Naive thymus-derived CD8-positive, alpha-beta T cell (primary cell): Measurements from ENCODE around the gene ZBED4. TPM values are rescaled to one million over a fixed set of nuclear protein-coding genes. Genes with fewer than 3 reads are reported as not detected.

Experiments
- ATAC-seq, 2 donors: fragments of 150-1000 bp; cut with Tn5 transposase in 1 of 2; sonication (Bioruptor Pico), chemical (Tn5 transposase) in 1 of 2; 1 replicate in 1 of 2; 2 replicates in 1 of 2; pipeline ENCODE4 v1.10.0; 2021; ENCODE audit warnings: mild to moderate bottlenecking in 2 of 2, moderate library complexity in 2 of 2
- POLR2A ChIA-PET: fragments of 350-600 bp; sonication (Branson Sonifier 250); formaldehyde crosslinking; loops from one replicate; lab custom pipeline; 2021; ENCODE audit warnings: antibody characterized with exemption; lab: Charles Lee
- DNase-seq, 10 donors: peaks; one replicate each; pipeline versions ENCODE4 v3.0.0 to v3.0.0-alpha.2; 2020 to 2022
- H3K27ac Mint-ChIP-seq, 10 donors: one replicate each; pipeline ENCODE4 v1.8.0; 2020 to 2022; ENCODE audit warnings: mild to moderate bottlenecking in 10 of 10, mixed read lengths in 10 of 10, moderate library complexity in 4 of 10, inconsistent platforms in 1 of 10
- H3K27me3 Mint-ChIP-seq, 5 donors: one replicate each; pipeline ENCODE4 v1.8.0; 2021 to 2022; ENCODE audit warnings: mixed read lengths in 5 of 5
- H3K36me3 Mint-ChIP-seq, 3 donors: one replicate each; pipeline ENCODE4 v1.8.0; 2020 to 2022; ENCODE audit warnings: mixed read lengths in 3 of 3, mild to moderate bottlenecking in 2 of 3, inconsistent platforms in 1 of 3
- H3K4me1 Mint-ChIP-seq, 4 donors: one replicate each; pipeline ENCODE4 v1.8.0; 2021 to 2022; ENCODE audit warnings: mixed read lengths in 4 of 4
- H3K4me3 Mint-ChIP-seq, 10 donors: one replicate each; pipeline ENCODE4 v1.8.0; 2020 to 2022; ENCODE audit warnings: mild to moderate bottlenecking in 10 of 10, mixed read lengths in 10 of 10, moderate library complexity in 6 of 10, inconsistent platforms in 1 of 10
- H3K9me3 Mint-ChIP-seq, 9 donors: one replicate each; pipeline ENCODE4 v1.8.0; 2020 to 2022; ENCODE audit warnings: mixed read lengths in 9 of 9, mild to moderate bottlenecking in 3 of 9, inconsistent platforms in 1 of 9, moderate library complexity in 1 of 9
- polyA plus RNA-seq, 3 donors: library from polyadenylated mRNA; unstranded; fragments of 300-500 nt; fragmentation: Illumina TruSeq; gene quantifications; one replicate each; pipeline ENCODE4 v1.2.3, GENCODE V29; 2021
- total RNA-seq, 8 experiments: library from RNA in 2 of 8; stranded (reverse) in 2 of 8; gene quantifications; one replicate each; pipeline ENCODE4 v1.2.3 and lab custom pipeline; 2021 to 2026

ZBED4 gene
- total and polyA plus RNA-seq, 5 experiments from 2014 or later: 5.5 to 18.1 (median 11.4) TPM

DNA sequence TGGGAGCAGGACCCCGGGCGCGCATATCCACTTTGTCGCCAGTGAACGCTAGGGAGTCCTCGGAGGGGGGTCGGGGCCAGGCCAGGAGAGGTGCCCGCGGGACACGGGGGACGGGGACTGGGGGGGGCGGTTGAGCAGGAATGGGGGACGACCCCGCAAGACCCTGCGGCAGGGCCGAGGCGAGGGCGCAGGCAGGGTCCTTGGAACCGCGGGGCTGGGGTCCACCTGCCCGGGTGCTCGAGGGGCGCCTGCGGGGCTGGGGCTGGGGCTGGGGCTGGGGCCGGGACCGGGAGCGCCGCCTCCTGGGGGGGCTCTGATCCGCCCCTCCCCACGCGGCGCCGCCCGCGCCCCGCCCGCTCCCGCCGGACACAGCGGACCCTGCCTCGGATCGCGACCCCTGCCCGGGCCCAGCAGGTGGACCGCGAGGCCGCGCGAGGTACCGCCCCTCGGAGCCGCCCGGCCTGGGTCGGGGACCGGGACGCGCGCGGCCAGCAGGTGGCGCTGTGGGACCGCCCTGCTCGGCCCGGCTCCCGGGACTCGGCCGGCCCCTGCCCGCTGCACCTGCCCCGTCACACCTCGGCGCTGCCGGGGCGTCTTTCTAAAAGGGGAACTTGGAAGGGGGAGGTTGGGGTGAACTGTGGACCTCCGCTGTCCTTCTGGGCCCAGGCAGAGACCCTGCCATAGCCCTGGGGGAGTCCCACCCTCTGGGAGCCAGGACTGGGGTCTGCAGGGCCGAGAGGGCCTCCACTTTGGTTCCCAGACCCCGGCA lies 75.8 kb downstream of the ZBED4 start:
- POLR2A ChIA-PET: interaction anchor here (0.9 to 1.9 kb wide), 4 partner anchors 30 to 162 kb away, joined by 4 to 10 read pairs (median 4); no protein-coding TSS in a partner anchor
- Mint-ChIP-seq H3K4me3 (peak overlapping the region in 1 of 10 donors; percentile 37), H3K27me3 (no peaks in the 10 kb centered on the region), H3K36me3 (peaks cover 0 to 2% (median 0%) of the 10 kb centered on the region in 3 donors), H3K4me1 (peaks cover 15 to 54% (median 48%) of the 10 kb centered on the region in 4 donors), H3K27ac (peak overlapping the region in 4 of 10 donors; percentile 31 to 70 (median 51)), H3K9me3 (no peaks in the 10 kb centered on the region)
- ATAC-seq (peak; percentile 42 to 63), DNase-seq (peak; percentile 52 to 90 (median 78))

DNA sequence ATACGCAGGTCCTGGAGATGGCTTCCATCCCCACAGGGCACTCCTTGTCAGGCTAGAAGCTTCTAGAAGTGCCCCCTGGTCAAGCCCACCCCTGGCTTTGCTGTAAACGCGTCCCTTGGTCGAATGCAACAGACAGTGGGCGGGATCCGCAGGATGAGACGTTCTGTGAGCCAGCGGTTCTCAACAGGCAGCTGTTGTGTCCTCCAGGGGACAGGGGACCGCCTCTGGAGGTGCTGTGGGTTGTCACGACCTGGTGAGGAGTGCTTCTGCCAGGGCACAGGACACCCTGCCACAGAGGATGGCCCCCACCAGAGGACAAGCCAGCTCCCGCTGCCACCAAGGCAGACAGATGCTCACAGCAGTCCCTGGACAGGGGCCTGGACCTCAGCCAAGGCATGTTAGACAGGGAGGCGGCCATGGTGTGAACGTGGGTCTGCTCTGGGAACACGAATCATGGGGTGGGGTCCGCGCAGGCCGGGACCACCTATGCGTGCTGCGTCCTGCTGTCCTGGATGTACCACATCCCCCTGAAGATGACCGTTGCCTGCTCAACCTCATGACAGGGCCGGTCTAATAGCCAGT lies 76.4 kb downstream of the ZBED4 start:
- H3K4me1 Mint-ChIP-seq: peaks cover 15 to 53% (median 46%) of the 10 kb centered on the region in 4 donors
- peak overlapping the region in 6 of 10 donors; percentile 31 to 67 (median 52) for H3K27ac Mint-ChIP-seq
- no peaks in the 10 kb centered on the region for H3K9me3 Mint-ChIP-seq
- peaks cover 0 to 2% (median 0%) of the 10 kb centered on the region in 3 donors for H3K36me3 Mint-ChIP-seq
- no peak for ATAC-seq
- POLR2A ChIA-PET: interaction anchor here (0.9 to 1.9 kb wide), 7 partner anchors 29 to 163 kb away, joined by 4 to 10 read pairs (median 5); no protein-coding TSS in a partner anchor
- no peak for DNase-seq
- H3K27me3 Mint-ChIP-seq: no peaks in the 10 kb centered on the region
- H3K4me3 Mint-ChIP-seq: peak overlapping the region in 5 of 10 donors; percentile 22 to 60 (median 36)

DNA sequence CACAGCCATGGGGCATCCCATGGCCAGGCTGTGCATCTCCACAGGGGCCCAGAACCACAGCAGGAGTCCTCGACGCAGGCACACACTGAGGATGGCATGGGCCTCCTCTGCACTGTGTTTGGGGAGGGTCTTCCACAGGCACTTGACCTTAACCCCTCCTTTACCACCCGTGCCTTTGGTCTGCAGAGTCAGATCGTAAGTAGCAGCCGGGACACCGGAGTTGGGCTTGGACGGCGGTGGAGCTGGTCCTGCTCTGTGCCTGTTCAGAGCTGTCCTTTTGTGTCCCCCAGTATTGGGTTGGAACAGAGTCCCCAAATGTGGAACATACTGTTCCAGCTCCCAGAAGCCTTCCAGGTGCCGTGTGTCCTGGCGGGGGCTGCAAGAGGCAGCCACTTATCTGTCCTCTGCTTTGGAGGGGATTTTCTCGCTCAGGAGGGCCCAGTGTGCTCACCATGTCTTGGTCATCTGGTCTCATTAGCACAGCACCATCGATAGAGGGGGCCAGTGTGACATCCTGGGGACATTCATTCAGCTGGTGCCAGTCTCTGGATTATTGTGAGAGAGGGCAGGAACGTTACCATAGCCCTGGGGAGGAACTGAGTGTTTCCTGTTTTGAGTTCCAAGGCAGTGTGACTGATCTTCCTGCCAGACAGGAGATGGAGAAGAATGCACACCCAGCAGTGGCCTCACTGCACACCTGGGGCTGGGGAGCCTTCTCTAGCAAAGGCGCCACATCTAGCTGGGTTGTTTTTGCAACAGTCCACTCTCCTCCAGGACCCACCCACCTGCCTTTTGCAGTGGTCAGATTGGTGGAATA lies 77.2 kb downstream of the ZBED4 start:
- no peaks in the 10 kb centered on the region for H3K36me3 Mint-ChIP-seq
- H3K27ac Mint-ChIP-seq: peak overlapping the region; percentile 51 to 88 (median 78)
- H3K9me3 Mint-ChIP-seq: no peaks in the 10 kb centered on the region
- POLR2A ChIA-PET: interaction anchor here (0.6 to 1.9 kb wide), 12 partner anchors 13 to 308 kb away, joined by 3 to 10 read pairs (median 4); partner anchors contain the start of gene PIM3
- no peaks in the 10 kb centered on the region for H3K27me3 Mint-ChIP-seq
- ATAC-seq: peak in 1 of 2 donors; percentile 6
- peak in 3 of 10 donors; percentile 18 to 40 (median 34) for DNase-seq
- peaks cover 8 to 46% (median 39%) of the 10 kb centered on the region in 4 donors for H3K4me1 Mint-ChIP-seq
- H3K4me3 Mint-ChIP-seq: peak overlapping the region; percentile 13 to 60 (median 41)

DNA sequence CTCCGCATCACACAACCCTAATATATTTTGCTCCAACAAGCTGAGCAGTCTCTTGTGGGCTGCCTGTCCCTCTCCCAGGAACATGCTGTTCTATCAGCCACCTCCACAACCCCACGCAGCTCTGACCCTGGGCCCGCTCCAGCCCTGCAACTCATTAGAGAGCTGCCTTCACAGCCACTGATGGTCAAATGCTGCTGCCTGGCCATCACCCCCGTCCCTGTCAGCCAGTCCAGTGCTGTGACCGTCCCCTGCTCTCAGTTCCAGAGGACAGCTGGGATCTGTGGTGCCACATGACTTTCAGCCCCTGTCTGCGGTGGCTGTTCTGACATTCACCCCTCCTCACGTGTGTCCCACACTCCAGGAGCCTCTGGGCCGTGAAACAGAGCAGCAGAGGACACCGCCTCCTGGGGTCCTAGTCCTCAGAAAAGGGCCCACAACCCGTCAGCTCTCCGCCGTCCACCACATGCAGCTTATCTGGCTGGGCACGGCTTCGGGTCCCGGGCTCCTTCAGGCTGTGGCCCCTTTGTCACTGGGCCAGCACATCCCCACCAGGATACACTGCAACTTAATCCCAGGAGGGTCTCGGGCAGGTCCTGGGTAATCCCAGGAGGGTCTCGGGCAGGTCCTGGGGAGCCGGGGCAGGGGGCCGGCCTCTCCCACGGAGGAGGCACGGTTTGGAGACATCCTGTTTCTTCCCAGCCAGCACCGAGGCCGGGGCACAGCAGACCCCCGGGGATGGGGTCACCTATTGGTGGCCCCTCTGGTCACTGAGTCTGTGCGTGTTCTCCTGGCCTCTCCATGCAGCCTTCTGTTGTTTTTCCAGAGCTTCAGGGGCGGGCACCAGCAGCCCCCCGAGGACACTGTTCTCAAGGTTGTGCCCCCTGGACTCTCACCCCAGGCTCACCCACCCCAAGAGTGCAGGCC lies 79.9 kb downstream of the ZBED4 start:
- no peak for ATAC-seq
- peak overlapping the region; percentile 64 to 94 (median 89) for H3K27ac Mint-ChIP-seq
- H3K9me3 Mint-ChIP-seq: no peaks in the 10 kb centered on the region
- no peaks in the 10 kb centered on the region for H3K36me3 Mint-ChIP-seq
- peaks cover 3 to 40% (median 33%) of the 10 kb centered on the region in 4 donors for H3K4me1 Mint-ChIP-seq
- peak overlapping the region in 9 of 10 donors; percentile 20 to 76 (median 36) for H3K4me3 Mint-ChIP-seq
- POLR2A ChIA-PET: interaction anchor here (1.0 to 2.0 kb wide), 5 partner anchors 10 to 61 kb away, joined by 3 to 14 read pairs (median 4); partner anchors contain the start of genes ALG12, CRELD2 and PIM3
- no peaks in the 10 kb centered on the region for H3K27me3 Mint-ChIP-seq
- no peak for DNase-seq

DNA sequence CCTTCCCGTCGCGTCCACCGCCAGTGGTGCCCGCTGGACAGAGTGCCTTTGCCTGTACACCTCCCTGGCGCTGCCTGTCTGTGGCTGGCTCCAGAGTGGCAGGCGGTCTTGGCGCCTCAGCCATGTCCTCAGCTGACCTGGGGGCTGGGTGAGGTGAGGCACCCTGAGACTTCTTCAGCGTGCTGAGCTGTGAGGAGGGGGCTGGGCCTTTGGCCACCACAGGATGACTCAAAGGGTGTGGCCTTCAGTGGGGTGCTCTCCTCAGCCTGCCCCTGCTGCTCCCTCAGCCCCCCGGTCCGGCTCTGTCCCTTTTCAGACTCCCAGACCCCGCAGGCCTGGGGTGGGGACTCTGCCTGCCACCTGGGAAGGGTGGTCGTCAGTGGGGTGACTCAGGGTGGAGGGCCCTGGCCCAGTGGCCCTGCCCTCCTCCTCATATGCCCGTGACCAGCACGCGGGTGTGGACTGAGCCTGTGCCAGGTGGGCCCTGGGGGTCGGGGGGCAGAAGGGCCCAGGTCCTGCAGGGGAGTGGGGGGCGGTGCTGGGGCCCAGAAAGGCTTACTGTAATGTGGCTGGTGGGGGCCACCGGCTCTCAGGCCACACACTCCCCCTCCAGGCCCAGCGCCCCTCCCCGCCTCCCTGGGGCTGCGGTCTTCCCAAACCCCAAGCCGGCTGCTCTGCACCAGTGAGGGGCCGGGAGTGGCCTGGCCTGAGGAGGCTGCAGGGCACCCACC lies 80.7 kb downstream of the ZBED4 start:
- H3K9me3 Mint-ChIP-seq: no peaks in the 10 kb centered on the region

DNA sequence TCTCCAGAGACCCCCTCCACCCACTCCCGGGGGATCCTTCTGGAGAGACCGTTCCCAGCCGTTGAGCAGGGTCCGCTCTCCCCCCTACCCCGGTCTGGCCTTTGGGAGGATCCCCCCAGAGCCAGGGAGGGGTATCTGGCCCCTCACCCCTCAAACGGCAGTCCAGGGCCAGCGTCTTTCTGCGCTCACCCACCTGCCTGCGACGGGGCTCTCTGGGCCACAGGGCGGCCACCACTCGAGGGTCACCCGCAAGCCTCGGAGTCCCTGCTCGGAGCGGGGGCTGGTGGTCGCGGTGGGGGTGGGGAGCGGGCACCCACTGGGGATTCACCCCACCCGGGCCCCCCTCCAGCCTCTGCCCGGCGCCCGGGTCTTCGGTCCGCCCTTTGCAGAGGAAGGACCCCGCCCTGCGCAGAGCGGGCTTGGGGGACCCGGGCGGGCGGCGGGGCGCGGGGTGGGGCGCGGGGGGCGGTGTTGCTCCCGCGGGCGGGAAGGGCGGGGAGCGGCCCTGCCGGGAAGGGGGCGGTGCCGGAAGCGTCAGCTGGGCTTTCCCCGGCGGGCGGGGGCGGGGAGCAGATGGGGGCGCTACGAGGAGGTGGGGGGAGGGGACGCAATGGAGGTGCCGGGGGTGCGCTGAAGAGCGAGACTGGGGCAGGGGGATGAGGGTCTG lies 81.4 kb downstream of the ZBED4 start:
- Mint-ChIP-seq H3K36me3 (no peaks in the 10 kb centered on the region), H3K4me3 (peak overlapping the region in 5 of 10 donors; percentile 18 to 60 (median 41)), H3K4me1 (peaks cover 3 to 38% (median 32%) of the 10 kb centered on the region in 4 donors), H3K9me3 (no peaks in the 10 kb centered on the region), H3K27me3 (no peaks in the 10 kb centered on the region), H3K27ac (peak overlapping the region in 4 of 10 donors; percentile 40 to 69 (median 54))
- POLR2A ChIA-PET: interaction anchor here (0.6 to 5.3 kb wide), 4 partner anchors 10 to 36 kb away, joined by 3 to 74 read pairs (median 12); partner anchors contain the start of gene PIM3
- DNase-seq: peak; percentile 55 to 91 (median 82)
- ATAC-seq: peak; percentile 11 to 24

More for the DNA sequence above, 80.7 kb downstream of the ZBED4 start:
- peak in 6 of 10 donors; percentile 30 to 50 (median 38) for DNase-seq
- POLR2A ChIA-PET: interaction anchor here (1.2 to 2.0 kb wide), 3 partner anchors 22 to 60 kb away, joined by 3 to 14 read pairs (median 3); partner anchors contain the start of gene PIM3
- H3K4me1 Mint-ChIP-seq: peaks cover 3 to 40% (median 33%) of the 10 kb centered on the region in 4 donors
- no peaks in the 10 kb centered on the region for H3K36me3 Mint-ChIP-seq
- ATAC-seq: no peak
- H3K27me3 Mint-ChIP-seq: no peaks in the 10 kb centered on the region
- H3K4me3 Mint-ChIP-seq: peak overlapping the region in 9 of 10 donors; percentile 14 to 70 (median 30)
- peak overlapping the region in 8 of 10 donors; percentile 12 to 82 (median 60) for H3K27ac Mint-ChIP-seq

DNA sequence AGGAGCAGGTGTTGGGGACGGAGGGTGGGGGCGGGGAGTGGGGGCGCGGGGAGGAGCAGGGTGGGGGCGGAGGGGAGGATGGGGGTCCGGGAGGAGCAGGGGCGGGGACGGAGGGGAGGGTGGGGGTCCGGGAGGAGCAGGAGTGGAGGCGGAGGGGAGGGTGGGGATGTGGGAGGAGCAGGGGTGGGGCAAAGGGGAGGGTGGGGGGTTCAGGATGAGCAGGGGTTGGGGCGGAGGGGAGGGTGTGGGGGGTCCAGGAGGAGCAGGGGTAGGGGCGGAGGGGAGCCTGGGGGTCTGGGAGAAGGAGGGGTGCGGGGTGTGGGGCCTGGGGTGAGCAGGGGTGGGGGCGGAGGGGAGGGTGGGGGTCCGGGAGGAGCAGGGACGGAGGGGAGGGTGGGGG lies 81.9 kb downstream of the ZBED4 start:
- no peaks in the 10 kb centered on the region for H3K36me3 Mint-ChIP-seq
- no peak for ATAC-seq
- no peaks in the 10 kb centered on the region for H3K9me3 Mint-ChIP-seq
- H3K4me3 Mint-ChIP-seq: peak overlapping the region in 7 of 10 donors; percentile 12 to 87 (median 67)
- H3K27ac Mint-ChIP-seq: peak overlapping the region in 6 of 10 donors; percentile 52 to 87 (median 84)
- no peaks in the 10 kb centered on the region for H3K27me3 Mint-ChIP-seq
- peaks cover 3 to 33% (median 29%) of the 10 kb centered on the region in 4 donors for H3K4me1 Mint-ChIP-seq
- POLR2A ChIA-PET: interaction anchor here (0.6 to 5.3 kb wide), 8 partner anchors 10 to 35 kb away, joined by 3 to 74 read pairs (median 9); partner anchors contain the start of gene PIM3
- DNase-seq: peak in 1 of 10 donors; percentile 15

DNA sequence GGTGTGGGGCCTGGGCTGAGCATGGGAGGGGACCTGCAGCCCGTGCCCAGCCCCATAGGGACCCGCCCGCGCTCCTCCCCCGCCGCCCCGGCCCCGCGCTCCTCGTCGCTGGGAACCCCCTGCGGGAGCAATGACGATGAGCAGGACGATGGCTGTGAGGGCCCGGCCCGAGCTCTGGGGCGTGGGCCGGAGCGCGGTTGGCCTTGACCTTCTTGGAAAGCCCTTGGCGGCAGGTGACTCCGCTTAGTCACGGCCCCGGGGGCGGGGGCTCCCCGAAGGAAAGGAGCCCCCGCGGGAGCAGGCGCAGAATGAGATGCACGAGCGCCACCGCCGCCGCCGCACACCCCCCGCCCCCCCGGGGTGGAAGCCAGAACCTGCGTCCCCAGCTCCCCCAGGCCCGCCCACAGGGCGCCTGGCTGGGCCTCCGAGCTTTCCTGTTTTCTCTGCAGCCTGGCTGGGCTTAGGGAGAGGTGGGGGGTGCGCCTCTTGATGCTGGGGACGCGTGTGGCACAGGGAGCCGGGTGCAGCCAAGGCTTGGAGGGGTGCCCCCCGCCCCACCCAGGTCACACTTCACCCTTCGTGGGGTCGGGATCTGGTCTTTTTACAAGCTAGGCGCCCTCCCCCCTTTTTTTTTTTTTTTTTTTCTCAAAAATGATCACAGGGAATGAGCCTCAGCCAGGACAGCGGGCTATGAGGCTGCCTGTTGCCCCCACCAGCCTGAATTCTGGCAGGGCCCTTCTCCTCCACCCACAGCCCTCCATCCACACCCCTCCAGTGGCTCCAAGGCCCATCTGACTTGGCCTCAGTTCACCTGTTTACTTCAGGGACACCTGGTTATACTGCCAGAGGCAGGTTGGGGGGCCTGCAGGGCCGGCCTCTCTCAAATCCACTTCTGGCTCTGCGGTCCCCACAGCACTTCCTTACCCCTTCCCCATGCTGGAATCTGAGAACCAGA lies 82.7 kb downstream of the ZBED4 start:
- Mint-ChIP-seq H3K4me1 (peaks cover 0 to 26% (median 22%) of the 10 kb centered on the region in 4 donors), H3K27me3 (no peaks in the 10 kb centered on the region), H3K36me3 (no peaks in the 10 kb centered on the region), H3K27ac (peak overlapping the region; percentile 72 to 94 (median 86)), H3K9me3 (peaks cover 0 to 5% (median 0%) of the 10 kb centered on the region in 9 donors), H3K4me3 (peak overlapping the region; percentile 55 to 87 (median 72))
- DNase-seq: peak; percentile 81 to 93 (median 88)
- POLR2A ChIA-PET: interaction anchor here (0.6 to 5.3 kb wide), 12 partner anchors 11 to 88 kb away, joined by 3 to 74 read pairs (median 6); partner anchors contain the start of gene PIM3
- ATAC-seq: peak; percentile 79 to 83
